Epidermal melanocyte (primary cell): Measurements from ENCODE around the gene EPS15.
"Not testable (repeated sequence)": the region's sequence is repeated elsewhere in the genome, so short reads cannot be mapped to it uniquely, and the experiment has no call there.

Source experiments
- DNase-seq: peaks from one replicate; pipeline ENCODE4 v3.0.0; 2011; ENCODE audit warnings: low spot score; ENCODE audit not compliant: insufficient read length

The EPS15 gene

GRCh38 chr1:51473331-51474115, 45.5 kb downstream of the EPS15 start:
- no peak for DNase-seq

- DNase-seq = no peak
These were observed 46.7 kb downstream of the EPS15 start for GRCh38 chr1:51472359-51472758.

GRCh38 chr1:51469518-51469917, 49.5 kb downstream of the EPS15 start:
- no peak for DNase-seq

- no peak for DNase-seq
These were observed 54.2 kb downstream of the EPS15 start for GRCh38 chr1:51464828-51465227.

GRCh38 chr1:51463561-51463960, 55.5 kb downstream of the EPS15 start:
- no peak for DNase-seq

- not testable (repeated sequence) for DNase-seq
These were observed 56.8 kb downstream of the EPS15 start for GRCh38 chr1:51462289-51462688.

- DNase-seq = no peak
These were observed 64.5 kb downstream of the EPS15 start for GRCh38 chr1:51454554-51454953.

- DNase-seq = no peak
These were observed 66.1 kb downstream of the EPS15 start for GRCh38 chr1:51453010-51453409.

- DNase-seq = not testable (repeated sequence)
These were observed 70.1 kb downstream of the EPS15 start for GRCh38 chr1:51448844-51449454.

GRCh38 chr1:51445351-51446090, 73.5 kb downstream of the EPS15 start:
- DNase-seq = no peak

GRCh38 chr1:51444534-51445192, 74.4 kb downstream of the EPS15 start:
- no peak for DNase-seq

- DNase-seq = no peak
These were observed 75.0 kb downstream of the EPS15 start for GRCh38 chr1:51444096-51444495.

GRCh38 chr1:51443555-51443954, 75.5 kb downstream of the EPS15 start:
- DNase-seq = no peak

- no peak for DNase-seq
These were observed 76.5 kb downstream of the EPS15 start for GRCh38 chr1:51442616-51443015.

- no peak for DNase-seq
These were observed 76.9 kb downstream of the EPS15 start for GRCh38 chr1:51442198-51442597.

GRCh38 chr1:51439895-51440294, 79.2 kb downstream of the EPS15 start:
- DNase-seq = no peak

- no peak for DNase-seq
These were observed 80.0 kb downstream of the EPS15 start for GRCh38 chr1:51439053-51439452.

GRCh38 chr1:51437391-51437790, 81.7 kb downstream of the EPS15 start:
- DNase-seq = not testable (repeated sequence)

GRCh38 chr1:51435878-51436277, 83.2 kb downstream of the EPS15 start:
- DNase-seq = no peak

- no peak for DNase-seq
These were observed 85.0 kb downstream of the EPS15 start for GRCh38 chr1:51433972-51434510.

- DNase-seq = no peak
These were observed 85.6 kb downstream of the EPS15 start for GRCh38 chr1:51433269-51433971.
